Esophagus muscularis mucosa (tissue), 4 donors: ENCODE data around the gene RASL11A.

ENCODE experiments used
- CTCF ChIP-seq, 3 experiments: fragments of 200-600 bp in 2 of 3; fragments of 450-650 bp in 1 of 3; sonication (generic) in 2 of 3; IDR thresholded peaks; one replicate each; pipeline ENCODE4 v1.5.1; 2017 to 2019; ENCODE audit warnings: antibody characterized with exemption in 3 of 3, mild to moderate bottlenecking in 2 of 3, moderate library complexity in 1 of 3
- EP300 ChIP-seq: sonication (generic); formaldehyde crosslinking; IDR thresholded peaks from one replicate; pipeline ENCODE4 v1.6.1; 2017; ENCODE audit warnings: antibody characterized with exemption
- POLR2A ChIP-seq: fragments of 450-650 bp; IDR thresholded peaks from one replicate; pipeline ENCODE4 v1.6.1; 2017; ENCODE audit warnings: antibody characterized with exemption, moderate library complexity, mild to moderate bottlenecking, low read depth
- POLR2AphosphoS5 ChIP-seq, 2 donors: sonication (generic); formaldehyde crosslinking; IDR thresholded peaks; one replicate each; pipeline ENCODE4 v1.6.1; 2017; ENCODE audit warnings: antibody characterized with exemption in 2 of 2

DNA sequence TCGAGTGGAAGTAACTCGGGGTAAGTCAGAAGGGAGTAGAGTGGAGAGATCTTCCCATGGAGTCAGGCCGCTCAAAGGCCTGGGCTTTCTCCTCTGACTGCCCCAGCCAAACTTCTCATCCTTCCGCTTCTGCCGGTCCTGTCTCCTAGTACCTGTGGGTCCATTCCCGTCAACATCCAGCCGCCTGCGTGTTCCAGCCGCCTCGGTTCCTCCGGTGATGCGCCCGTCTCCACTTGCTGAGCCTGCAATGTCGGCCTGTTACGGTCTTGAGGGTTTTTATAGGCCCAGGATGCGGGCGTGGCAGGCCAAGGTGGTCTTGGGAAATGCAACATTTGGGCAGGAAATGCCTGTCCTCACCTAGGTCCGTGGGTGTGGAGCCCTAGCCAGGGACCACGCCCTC lies 38.3 kb downstream of the RASL11A start:
- TF ChIP-seq POLR2AphosphoS5 (IDR thresholded peaks at IDR 0.05): no peak
- TF ChIP-seq CTCF (IDR thresholded peaks at IDR 0.05): no peak
- no peak for TF ChIP-seq POLR2A
- TF ChIP-seq EP300: no peak
